Measurements from ENCODE around the gene MCUB. TPM values are rescaled to one million over a fixed set of nuclear protein-coding genes. Genes with fewer than 3 reads are reported as not detected.

The MCUB gene
- total and polyA plus RNA-seq, 9 of the 15 experiments (the other 6 are each of a cell fraction or from before 2014, with no cell fraction given), result 1.4 to 21.5 (median 5.4) TPM

- ATAC-seq (no peak), DNase-seq (ENCODE audit: extremely low read depth in 1 of 4, low spot score in 3 of 4) (no peak), FAIRE-seq (no peak)
- Histone ChIP-seq H3K9ac (ENCODE audit: insufficient read depth in 1 of 2, low read depth in 2 of 2, low read length in 2 of 2) (no peak overlapping the region), H4K20me1 (replicated peaks; ENCODE audit: control insufficient read depth, insufficient read depth, low read length) (no peaks in the 10 kb centered on the region), H3K9me3 (replicated peaks; ENCODE audit: control insufficient read depth, insufficient read depth, low read depth, low read length) (no peaks in the 10 kb centered on the region), H3K4me1 (replicated peaks in 1 of 2; ENCODE audit: control insufficient read depth in 2 of 2, insufficient read depth in 2 of 2, low read length in 2 of 2) (no peaks in the 10 kb centered on the region; a peak in 2 of 5 replicates), H3K79me2 (ENCODE audit: control insufficient read depth, insufficient read depth, low read length) (no peaks in the 10 kb centered on the region), H3K36me3 (ENCODE audit: control insufficient read depth, insufficient read depth, low read length) (no peaks in the 10 kb centered on the region), H3K4me3 (no peak overlapping the region), H3K27me3 (ENCODE audit: control insufficient read depth in 2 of 2, insufficient read depth in 2 of 2, low read length in 2 of 2) (no peaks in the 10 kb centered on the region), H3K9me1 (ENCODE audit: control insufficient read depth, insufficient read depth, low read length) (no peaks in the 10 kb centered on the region), H2AFZ (ENCODE audit: low read depth, low read length) (no peak overlapping the region), H3K27ac (ENCODE audit: extremely low read depth, low read depth, low read length) (no peak overlapping the region), H3K4me2 (ENCODE audit: insufficient read depth, low read length) (no peak overlapping the region)
- TF ChIP-seq CHAMP1 (IDR thresholded peaks at IDR 0.05) (no peak), TBL1XR1 (IDR thresholded peaks at IDR 0.05; ENCODE audit: low read length in 2 of 2) (no peak), COPS2 (conservative IDR thresholded peaks at IDR 0.05) (no peak), ZBTB8A (IDR thresholded peaks at IDR 0.05; ENCODE audit: partially characterized antibody) (no peak), E2F3 (CRISPR knock-in tag; IDR thresholded peaks at IDR 0.05) (no peak)
- in situ Hi-C loops (cut with MboI), result no loop called here
- POLR2A ChIA-PET, result no interaction called here
- CTCF ChIA-PET (ENCODE audit: low intra/inter-chr PET ratio), result no interaction called here
- intact Hi-C loops (cut with micrococcal nuclease), result no loop called here
- BruUV-seq (replicated peaks), result no TSS peak
- 11% methylated on average over 3 of the region's 3 CpGs for WGBS (ENCODE audit: insufficient coverage, low coverage, missing lambda C conversion rate)
Observed at GRCh38 chr4:109590905-109591304, 30.9 kb downstream of the MCUB start.
